ENCODE results near the gene POLN. TPM values are rescaled to one million over a fixed set of nuclear protein-coding genes. Genes with fewer than 3 reads are reported as not detected.

POLN gene
- total RNA-seq, 1 donor = 2.9 TPM

GRCh38 chr4:2142630-2143427 lies 99.1 kb downstream of the POLN start:
- Histone ChIP-seq H4K20me1 (ENCODE audit: insufficient read depth, low read length) (no peaks in the 10 kb centered on the region), H3K27me3 (ENCODE audit: insufficient read depth, low read length) (no peaks in the 10 kb centered on the region), H3K4me3 (ENCODE audit: insufficient read depth, low read length) (no peak overlapping the region), H3K9me3 (ENCODE audit: low read depth, low read length) (no peaks in the 10 kb centered on the region), H3K27ac (ENCODE audit: low read depth, low read length) (no peak overlapping the region), H3K36me3 (ENCODE audit: insufficient read depth, low read length) (no peaks in the 10 kb centered on the region), H2AFZ (ENCODE audit: low read length) (no peak overlapping the region), H3K4me2 (ENCODE audit: insufficient read depth, low read length) (no peak overlapping the region), H3K79me2 (ENCODE audit: insufficient read depth, low read length) (no peaks in the 10 kb centered on the region), H3K4me1 (ENCODE audit: insufficient read depth, low read length) (peaks cover 4% of the 10 kb centered on the region)
- no peak for DNase-seq (ENCODE audit: insufficient read length, low spot score, missing footprints)
- no peak for TF ChIP-seq CTCF (IDR thresholded peaks at IDR 0.05; ENCODE audit: extremely low read depth, low read depth, low read length)

- no peaks in the 10 kb centered on the region for H3K9me3 ChIP-seq (ENCODE audit: low read depth, low read length)
- DNase-seq (ENCODE audit: insufficient read length, low spot score, missing footprints) = no peak
- no peaks in the 10 kb centered on the region for H3K27me3 ChIP-seq (ENCODE audit: insufficient read depth, low read length)
- no peak overlapping the region for H3K4me2 ChIP-seq (ENCODE audit: insufficient read depth, low read length)
- H3K4me3 ChIP-seq (ENCODE audit: insufficient read depth, low read length) = no peak overlapping the region
- H4K20me1 ChIP-seq (ENCODE audit: insufficient read depth, low read length) = no peaks in the 10 kb centered on the region
- no peak for TF ChIP-seq CTCF (IDR thresholded peaks at IDR 0.05; ENCODE audit: extremely low read depth, low read depth, low read length)
- no peak overlapping the region for H3K27ac ChIP-seq (ENCODE audit: low read depth, low read length)
- H3K79me2 ChIP-seq (ENCODE audit: insufficient read depth, low read length) = no peaks in the 10 kb centered on the region
- H3K4me1 ChIP-seq (ENCODE audit: insufficient read depth, low read length) = peaks cover 4% of the 10 kb centered on the region
- H2AFZ ChIP-seq (ENCODE audit: low read length) = no peak overlapping the region
- H3K36me3 ChIP-seq (ENCODE audit: insufficient read depth, low read length) = no peaks in the 10 kb centered on the region
These were observed 100.0 kb downstream of the POLN start for GRCh38 chr4:2141762-2142451.

GRCh38 chr4:2141022-2141761 lies 100.7 kb downstream of the POLN start:
- no peaks in the 10 kb centered on the region for H3K79me2 ChIP-seq (ENCODE audit: insufficient read depth, low read length)
- peaks cover 4% of the 10 kb centered on the region for H3K4me1 ChIP-seq (ENCODE audit: insufficient read depth, low read length)
- no peak overlapping the region for H3K4me2 ChIP-seq (ENCODE audit: insufficient read depth, low read length)
- TF ChIP-seq CTCF (IDR thresholded peaks at IDR 0.05; ENCODE audit: extremely low read depth, low read depth, low read length) = no peak
- no peak for DNase-seq (ENCODE audit: insufficient read length, low spot score, missing footprints)
- no peaks in the 10 kb centered on the region for H3K9me3 ChIP-seq (ENCODE audit: low read depth, low read length)
- H3K27ac ChIP-seq (ENCODE audit: low read depth, low read length) = no peak overlapping the region
- H3K27me3 ChIP-seq (ENCODE audit: insufficient read depth, low read length) = no peaks in the 10 kb centered on the region
- no peaks in the 10 kb centered on the region for H4K20me1 ChIP-seq (ENCODE audit: insufficient read depth, low read length)
- H3K36me3 ChIP-seq (ENCODE audit: insufficient read depth, low read length) = no peaks in the 10 kb centered on the region
- no peak overlapping the region for H2AFZ ChIP-seq (ENCODE audit: low read length)
- no peak overlapping the region for H3K4me3 ChIP-seq (ENCODE audit: insufficient read depth, low read length)
